ENCODE results near the gene NCOA3.
"Not testable (repeated sequence)": the region's sequence is repeated elsewhere in the genome, so short reads cannot be mapped to it uniquely, and the experiment has no call there.

The NCOA3 gene

GRCh38 chr20:47468290-47469050, 33.2 kb upstream of the NCOA3 start:
- DNase-seq (ENCODE audit: low spot score) = no peak

GRCh38 chr20:47475419-47476044, 26.2 kb upstream of the NCOA3 start:
- no peak for DNase-seq (ENCODE audit: low spot score)

GRCh38 chr20:47476452-47476851, 25.2 kb upstream of the NCOA3 start:
- DNase-seq (ENCODE audit: low spot score) = no peak

GRCh38 chr20:47479093-47479492, 22.6 kb upstream of the NCOA3 start:
- DNase-seq (ENCODE audit: low spot score) = no peak

GRCh38 chr20:47479506-47479905, 22.2 kb upstream of the NCOA3 start:
- no peak for DNase-seq (ENCODE audit: low spot score)

- DNase-seq (ENCODE audit: low spot score) = no peak
These were observed 21.4 kb upstream of the NCOA3 start for GRCh38 chr20:47480239-47480638.

GRCh38 chr20:47480705-47481104, 21.0 kb upstream of the NCOA3 start:
- DNase-seq (ENCODE audit: low spot score) = no peak

- no peak for DNase-seq (ENCODE audit: low spot score)
These were observed 20.1 kb upstream of the NCOA3 start for GRCh38 chr20:47481330-47482216.

GRCh38 chr20:47482705-47483104, 19.0 kb upstream of the NCOA3 start:
- DNase-seq (ENCODE audit: low spot score) = no peak

GRCh38 chr20:47484303-47484702, 17.4 kb upstream of the NCOA3 start:
- no peak for DNase-seq (ENCODE audit: low spot score)

- no peak for DNase-seq (ENCODE audit: low spot score)
These were observed 14.3 kb upstream of the NCOA3 start for GRCh38 chr20:47487175-47487917.

GRCh38 chr20:47489448-47489872, 12.2 kb upstream of the NCOA3 start:
- no peak for DNase-seq (ENCODE audit: low spot score)

GRCh38 chr20:47490795-47491194, 10.9 kb upstream of the NCOA3 start:
- no peak for DNase-seq (ENCODE audit: low spot score)

GRCh38 chr20:47492284-47492683, 9.4 kb upstream of the NCOA3 start:
- no peak for DNase-seq (ENCODE audit: low spot score)

GRCh38 chr20:47493175-47493962, 8.3 kb upstream of the NCOA3 start:
- peak; percentile 68 for DNase-seq (ENCODE audit: low spot score)

GRCh38 chr20:47493963-47494293, 7.8 kb upstream of the NCOA3 start:
- no peak for DNase-seq (ENCODE audit: low spot score)

- DNase-seq (ENCODE audit: low spot score) = not testable (repeated sequence)
These were observed 7.1 kb upstream of the NCOA3 start for GRCh38 chr20:47494606-47495005.

GRCh38 chr20:47496118-47496517, 5.6 kb upstream of the NCOA3 start:
- no peak for DNase-seq (ENCODE audit: low spot score)

GRCh38 chr20:47498606-47499005, 3.1 kb upstream of the NCOA3 start:
- no peak for DNase-seq (ENCODE audit: low spot score)

- no peak for DNase-seq (ENCODE audit: low spot score)
These were observed 2.6 kb upstream of the NCOA3 start for GRCh38 chr20:47499053-47499452.

- not testable (repeated sequence) for DNase-seq (ENCODE audit: low spot score)
These were observed 1.6 kb upstream of the NCOA3 start for GRCh38 chr20:47500082-47500481.
